HG02798 (cell line): Measurements from ENCODE around the gene TRAPPC6A.

ENCODE experiments used
- ATAC-seq: cut with Tn5 transposase; IDR thresholded peaks from one replicate; pipeline ENCODE4 v1.9.1; 2021; ENCODE audit warnings: mild to moderate bottlenecking; ENCODE audit not compliant: unreplicated experiment, poor library complexity

TRAPPC6A gene

DNA sequence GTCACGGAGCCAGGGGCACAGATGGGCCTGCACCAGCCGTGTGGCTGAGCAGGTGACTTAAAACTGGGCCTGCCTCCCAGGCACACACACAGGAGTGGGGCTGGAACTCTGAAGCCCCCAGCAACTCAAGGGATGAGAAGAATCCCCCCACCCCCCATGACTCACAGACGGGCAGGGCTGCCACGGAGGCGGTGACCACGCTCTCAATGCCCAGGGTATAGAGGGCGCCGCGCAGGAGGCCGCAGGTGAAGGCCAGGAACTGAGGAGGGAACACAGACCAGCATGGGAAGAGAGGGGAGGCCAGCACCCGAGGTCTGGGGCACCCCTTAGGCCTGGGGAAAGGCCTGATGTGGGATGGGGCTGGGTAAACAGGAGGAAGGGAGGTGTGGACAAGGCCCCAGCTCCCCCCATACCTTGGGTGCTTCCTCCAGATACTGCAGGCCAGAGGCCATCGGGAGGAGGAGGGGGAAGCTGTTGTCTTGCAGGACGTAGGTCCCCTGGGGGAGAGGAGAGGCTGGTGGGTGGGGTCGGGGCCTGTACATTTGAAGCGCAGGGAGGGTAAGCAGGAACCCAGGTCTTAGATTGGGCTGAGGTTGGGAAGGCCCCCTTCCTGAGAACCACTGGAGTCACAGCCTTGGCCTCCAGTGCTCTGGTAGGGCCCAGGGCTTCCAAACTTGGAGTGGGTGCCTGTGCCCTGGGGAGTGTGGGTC lies 14.1 kb downstream of the TRAPPC6A start:
- no peak for ATAC-seq

DNA sequence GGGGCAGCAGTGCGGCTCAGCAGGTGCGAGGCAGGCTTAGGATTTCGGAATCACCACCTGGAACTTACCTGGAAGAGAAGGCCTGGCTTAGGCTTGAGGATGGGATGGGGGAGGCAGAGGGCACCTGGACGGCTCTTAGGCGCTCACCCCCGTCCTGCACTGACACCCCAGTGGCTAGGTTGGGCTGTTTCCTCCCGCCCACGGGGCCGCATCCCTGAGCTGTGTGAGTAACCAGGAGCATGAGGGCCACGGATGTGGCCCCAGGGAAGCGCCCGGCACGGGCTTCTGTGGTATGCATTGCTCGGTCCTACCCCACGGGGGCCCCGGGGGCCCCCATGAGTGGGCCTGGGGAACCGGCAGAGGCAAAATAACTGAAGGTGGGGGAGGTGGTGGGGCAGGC lies 14.9 kb downstream of the TRAPPC6A start:
- ATAC-seq = no peak

DNA sequence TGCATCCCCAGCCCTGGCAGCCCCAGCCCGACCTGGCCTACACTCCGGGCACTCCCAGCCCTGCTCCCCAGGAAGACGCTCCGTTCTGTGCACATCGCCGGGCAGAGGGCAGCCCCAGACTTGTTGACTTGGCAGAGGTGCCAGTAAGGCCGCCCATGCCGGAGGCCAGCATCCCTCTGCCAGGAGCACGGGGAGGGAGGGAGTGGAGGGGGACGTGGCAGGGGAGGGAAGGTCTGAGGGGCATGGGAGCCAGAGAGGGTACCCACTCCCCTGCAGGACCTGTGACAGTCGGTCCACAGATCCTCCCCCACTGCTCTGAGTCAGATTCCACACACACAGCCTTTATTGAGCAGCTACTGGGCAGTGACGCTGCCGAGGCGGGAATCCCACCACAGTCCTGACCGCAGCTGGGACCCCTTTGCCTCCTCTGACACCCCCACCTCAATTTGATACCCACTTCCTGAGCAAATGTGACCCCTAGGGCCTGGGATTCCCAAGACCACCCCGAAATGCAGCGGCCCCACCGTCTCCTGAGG lies 15.4 kb downstream of the TRAPPC6A start:
- no peak for ATAC-seq

DNA sequence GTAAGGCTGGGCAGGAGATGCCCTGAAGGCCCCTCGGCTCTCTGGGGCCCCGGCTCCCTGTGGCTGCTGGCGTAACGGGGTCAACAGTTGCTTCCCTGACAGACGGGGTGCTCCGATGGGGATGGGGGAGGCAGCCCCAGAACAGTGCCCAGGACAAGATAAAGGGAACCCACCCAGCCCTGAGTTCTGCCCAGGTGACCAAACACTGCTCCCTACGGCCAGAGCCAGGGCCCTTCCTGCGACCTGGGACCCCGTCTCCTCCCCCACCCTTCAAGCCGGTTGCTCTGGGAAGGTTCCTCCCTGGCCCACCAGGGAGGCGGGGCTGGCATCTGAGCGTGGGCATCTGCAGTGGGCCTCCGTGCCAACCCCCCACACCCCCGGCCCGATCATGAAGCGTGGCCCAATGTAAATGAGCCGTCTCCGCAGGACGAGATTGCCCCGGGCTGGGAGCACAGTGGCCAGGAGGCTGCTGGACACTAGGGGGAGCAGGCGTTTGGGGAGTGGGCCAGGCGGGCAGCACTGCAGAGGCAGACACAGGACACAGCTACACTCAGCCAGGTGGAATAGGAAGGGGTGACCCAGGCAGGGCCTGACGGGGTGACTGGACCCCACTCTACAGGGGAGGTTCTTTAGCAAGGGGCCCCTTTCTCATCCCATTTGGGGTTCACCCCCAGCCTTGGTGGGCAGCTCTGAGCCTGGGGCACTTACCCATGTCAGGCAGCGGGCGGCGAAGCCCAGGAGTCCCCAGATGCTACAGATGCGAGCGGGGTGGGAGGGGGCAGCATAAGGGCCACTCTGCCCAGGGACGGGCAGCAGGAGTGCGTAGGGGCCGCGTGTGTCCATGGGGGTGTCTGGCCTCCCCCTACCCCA lies 16.1 kb downstream of the TRAPPC6A start:
- no peak for ATAC-seq

DNA sequence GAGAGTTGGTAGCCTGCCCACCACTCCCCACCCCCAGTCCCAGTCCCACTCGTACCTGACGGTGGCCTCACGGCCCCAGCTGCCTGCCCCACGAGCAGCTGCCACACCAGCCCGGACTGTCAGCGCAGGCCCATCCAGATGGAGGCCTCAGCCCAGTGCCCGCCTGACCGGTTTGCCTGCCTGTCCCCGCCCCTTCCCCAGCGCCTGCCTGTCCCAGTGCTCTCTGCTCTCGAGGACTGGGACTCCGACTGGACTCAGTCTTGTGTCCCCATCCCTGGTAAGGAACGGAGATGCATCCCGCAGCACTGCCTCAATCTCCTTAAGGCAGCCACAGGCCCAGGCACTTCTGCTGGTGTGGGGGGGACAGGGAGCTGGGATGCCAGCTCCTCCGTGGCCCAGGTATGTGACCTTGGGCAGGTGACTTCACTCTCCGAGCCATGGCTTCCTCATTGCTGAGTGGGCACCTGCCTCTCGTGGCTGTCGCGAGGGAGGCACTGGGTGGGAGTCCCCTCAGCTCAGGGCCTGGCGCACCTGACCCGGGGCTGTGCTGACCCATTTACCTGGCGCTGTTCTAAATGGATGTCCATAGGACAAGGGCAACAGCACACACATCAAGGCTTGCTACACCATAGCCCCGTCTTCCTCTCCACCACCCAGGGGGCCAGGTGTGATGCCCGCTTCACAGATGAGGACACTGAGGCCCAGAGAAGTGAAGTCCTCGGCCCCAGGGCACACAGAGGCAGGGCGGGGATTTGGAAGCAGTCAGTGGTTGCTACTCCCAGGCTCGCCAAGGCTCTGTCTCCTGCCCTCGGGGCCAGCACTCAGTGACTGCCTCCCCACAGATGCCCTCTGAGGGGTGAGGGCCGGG lies 16.9 kb downstream of the TRAPPC6A start, which contains the start of gene NKPD1:
TSS of gene NKPD1 (minus strand) at position 113 of the 868 bp plus-strand sequence. CDS start 832 bp downstream, outside the sequence.
- ATAC-seq = no peak

DNA sequence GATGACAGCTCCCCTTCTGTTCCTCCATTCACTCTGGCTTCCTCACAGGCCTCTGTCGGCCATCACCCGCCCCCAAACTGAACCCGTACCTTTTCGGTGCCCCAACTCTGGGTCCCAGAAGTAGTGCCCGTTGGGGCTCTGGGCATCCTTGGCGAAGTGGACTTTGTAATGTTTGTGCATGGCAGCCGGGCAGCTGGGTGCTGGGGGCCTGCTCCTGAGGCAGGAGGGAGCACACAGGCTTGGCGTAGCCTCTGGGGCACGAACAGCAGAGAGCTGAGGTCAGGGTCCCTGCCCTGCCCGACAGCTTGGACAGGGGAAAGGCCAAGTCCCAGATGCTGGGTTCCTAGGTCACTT lies 18.1 kb downstream of the TRAPPC6A start:
- ATAC-seq = no peak

DNA sequence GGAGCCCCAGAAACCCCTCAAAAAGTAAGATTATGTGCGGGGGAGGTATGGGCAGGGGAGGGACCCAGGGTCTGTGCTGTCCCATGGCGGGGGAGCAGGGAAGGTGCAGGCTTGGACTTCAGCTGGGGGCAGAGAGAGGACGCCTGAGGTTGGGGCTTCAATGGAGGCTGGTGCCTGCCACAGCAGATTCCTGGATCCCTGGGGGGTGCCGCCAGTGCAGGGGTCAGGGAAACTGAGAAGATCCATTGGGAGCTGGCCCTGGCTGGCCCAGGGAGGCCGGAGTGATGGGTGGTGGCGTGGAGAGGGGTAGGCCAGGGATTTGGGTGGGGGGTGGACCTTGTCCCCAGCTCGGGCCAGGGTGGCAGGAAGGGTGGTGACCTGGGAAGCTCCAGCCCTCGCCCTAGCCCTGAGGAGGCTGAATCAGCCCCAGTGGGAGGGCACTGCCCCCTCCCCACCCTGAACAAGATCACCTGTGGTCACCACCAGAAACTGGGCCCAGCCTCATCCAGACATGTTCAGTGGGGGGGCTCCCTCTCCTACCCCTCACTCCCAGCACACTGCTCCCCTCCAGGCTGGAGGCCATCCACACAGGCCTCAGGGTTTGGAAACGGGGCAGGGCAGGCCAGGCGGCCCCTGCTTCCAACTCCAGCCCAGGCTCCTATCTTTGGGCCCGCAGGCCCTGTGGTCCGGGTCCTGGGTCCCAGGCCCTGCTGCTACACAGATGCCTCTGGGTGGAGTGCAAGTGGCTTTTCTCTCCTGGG lies 18.6 kb downstream of the TRAPPC6A start:
- no peak for ATAC-seq

DNA sequence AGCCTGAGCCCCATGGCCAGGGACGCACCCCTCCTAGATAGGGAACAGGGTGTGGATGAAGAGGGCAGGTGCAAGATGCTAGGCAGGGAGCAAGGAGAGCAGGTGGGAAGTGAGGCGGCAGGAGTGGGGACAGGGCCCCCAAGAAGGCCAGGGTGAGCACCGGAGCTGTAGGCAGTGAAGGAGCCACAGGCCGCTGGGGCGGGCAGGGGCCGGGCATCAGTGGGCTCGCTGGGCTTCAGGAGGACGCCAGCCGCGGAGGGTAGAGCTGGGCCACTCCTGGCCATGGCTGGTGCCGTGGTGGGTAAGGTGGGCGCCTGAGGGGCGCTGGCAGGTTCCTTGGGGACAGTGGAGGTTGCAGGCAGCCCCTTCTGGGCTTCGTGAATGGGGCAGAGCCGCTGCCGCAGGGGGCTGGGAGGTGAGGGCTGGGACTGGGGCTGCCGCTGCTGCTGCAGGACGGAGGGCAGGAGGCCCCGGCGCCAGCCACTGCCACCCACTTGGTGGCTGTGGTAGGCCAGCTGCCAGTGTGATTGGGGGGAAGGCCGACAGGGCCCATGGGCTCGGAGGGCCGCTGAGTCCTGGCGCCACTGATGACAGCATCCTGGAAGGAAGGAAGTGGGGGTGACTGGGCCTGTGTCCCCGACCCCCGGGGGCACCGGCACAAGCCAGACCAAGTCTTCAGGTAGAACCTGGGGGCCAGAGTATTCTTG lies 19.4 kb downstream of the TRAPPC6A start:
- no peak for ATAC-seq

DNA sequence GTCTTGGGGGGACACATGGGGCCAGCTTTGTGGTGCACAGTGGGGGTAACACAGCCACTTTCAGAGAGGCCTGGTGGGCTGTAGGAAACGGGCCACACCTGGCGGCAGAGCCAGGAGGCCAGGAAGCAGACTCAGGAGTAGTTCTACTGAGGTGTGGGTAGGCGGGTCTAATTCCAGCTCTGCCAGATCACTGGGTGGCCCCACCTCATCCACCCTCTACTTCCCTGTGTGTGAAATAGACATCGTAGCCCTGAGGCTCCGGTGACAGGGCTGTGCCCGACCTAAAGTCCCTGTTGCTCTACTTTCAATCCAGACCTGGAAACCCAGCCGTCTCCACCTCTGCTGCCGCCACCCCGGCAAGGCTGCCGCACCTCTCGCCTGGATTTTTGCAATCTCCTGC lies 21.3 kb downstream of the TRAPPC6A start:
- ATAC-seq = no peak

DNA sequence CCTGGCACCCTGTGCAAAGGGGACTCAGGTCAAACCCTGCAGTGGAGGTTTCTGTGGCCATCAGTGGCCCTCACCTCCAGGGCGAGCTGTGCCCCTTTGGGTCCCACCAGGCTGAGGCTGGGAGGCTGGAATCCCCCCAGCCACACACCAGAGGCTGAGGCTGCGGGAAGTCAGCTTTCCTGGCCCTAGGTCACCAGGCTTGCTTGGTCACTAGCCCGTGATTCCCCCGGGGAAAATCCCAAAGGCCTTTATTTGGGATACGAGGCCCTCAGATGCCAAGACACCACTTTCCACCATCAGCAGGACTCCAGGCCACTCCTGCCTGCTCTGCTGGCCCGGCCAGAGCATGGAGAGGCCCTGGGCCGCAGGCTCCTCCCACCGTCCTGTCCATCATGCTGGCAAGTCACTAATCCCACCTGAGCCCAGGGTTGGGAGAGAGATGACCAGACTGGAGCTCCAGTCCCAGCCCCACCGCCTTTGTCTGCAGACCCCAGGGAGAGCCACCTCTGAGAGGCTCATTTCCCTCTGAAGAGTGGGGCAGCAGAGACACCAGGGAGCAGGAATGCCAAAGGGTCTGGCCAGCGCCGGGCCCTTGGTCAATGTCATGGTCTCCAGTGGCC lies 21.9 kb downstream of the TRAPPC6A start:
- no peak for ATAC-seq

DNA sequence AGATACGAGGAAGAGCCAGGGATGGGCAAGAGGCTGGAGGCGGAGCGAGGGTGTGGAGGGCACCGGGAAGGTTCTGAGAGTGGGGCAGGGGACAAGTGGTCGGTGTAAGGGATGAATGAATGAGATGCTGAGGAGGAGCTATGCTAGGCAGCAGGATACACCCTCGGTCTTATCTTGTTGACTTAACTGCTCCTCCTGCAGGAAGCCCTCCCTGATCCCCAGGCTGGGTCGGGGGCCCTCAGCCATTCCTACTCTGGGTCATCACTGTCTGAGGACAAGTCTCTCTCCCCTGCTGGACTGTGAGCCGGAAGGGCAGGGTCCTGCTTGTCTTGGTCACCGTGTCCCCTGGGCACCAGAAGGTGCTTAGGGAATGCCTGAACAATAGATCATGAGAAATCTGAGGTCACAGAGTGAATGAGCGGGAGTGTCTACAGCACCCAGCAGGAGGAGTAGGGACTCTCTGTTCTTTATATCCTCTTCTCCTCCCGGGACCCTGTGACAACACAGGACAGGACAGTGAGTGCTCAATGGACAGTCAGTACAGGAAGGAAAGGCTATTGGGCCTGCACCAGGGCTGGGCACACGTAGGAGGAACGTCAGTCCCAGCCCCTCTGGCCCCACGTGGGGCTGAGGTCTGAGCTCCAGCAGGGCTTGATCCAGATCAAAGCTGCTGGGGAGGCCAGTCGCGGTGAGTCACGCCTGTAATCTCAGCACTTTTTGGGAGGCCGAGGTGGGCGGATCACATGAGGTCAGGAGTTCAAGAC lies 23.8 kb downstream of the TRAPPC6A start:
- ATAC-seq = no peak

DNA sequence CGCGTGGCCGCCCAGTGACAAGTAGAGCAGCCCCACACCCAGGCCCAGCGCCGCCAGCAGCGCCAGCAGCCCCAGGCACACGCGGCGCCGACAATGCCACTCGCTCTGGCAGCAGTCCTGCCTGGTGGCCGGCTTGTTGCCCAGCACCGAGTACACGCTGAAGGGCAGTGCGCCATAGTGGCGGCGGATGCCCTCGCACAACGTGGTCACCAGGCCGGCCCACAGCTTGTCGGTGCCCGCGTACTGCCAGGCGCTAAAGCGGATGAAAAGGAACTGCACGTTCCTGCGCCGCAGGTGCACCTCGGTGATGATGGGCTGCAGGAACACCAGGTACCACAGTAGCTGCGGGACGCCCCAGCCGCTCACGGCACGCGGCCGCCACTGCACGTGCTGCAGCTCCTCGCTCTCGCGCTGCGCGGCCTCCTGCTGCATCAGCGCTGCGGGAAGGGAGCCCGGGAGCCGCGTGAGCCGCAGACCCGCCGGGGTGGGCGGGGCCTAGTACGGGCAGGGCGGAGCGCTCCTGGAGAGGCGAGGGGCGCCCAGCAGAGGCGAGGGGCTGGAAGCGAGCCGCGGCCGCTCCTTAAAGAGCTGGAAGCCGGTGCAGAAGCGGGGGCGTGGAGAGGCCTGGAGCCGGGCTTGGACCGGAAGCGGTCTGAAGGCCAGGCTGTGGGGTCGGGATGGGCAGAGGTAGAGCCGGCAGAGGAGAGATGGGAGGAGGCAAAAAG lies 24.5 kb downstream of the TRAPPC6A start:
- no peak for ATAC-seq

DNA sequence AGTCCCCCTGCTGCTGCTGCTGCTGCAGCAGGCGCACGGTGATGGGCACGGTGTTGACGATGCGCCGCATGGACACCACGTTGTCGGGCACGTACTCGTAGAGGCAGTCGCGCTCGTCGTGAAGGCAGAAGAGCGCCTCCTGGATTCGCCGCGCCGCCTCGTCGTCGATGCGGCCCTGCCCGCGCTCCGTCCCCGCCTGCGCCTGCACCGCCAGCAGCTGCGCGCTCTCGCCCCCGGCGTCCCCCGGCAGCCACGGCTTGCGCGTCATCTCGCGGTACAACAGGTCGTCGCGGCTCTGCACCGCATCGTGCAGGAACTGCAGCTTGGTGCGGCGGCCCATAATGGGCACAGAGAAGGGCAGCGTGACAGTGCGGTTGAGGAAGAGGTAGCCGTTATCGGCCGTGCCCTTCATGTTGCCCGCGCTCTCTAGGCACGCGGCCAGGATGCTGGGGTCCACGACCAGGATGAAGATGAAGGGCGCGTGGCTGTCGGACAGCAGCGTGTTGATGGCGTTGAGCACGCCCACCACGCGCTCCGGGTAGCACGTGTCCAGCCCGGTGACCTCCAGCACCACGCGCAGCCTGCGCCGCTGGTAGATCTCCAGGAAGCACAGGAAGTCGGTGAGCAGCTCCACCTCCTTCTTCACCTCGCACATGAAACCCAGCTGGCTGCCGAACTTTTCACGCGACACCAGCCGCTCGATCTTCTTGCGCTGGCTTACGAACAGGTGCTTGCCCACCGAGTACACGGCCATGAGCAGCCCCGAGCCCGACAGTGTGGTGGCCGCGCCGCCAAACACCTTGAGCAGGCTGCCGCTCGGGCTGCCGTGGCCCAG lies 25.3 kb downstream of the TRAPPC6A start:
- ATAC-seq = no peak

DNA sequence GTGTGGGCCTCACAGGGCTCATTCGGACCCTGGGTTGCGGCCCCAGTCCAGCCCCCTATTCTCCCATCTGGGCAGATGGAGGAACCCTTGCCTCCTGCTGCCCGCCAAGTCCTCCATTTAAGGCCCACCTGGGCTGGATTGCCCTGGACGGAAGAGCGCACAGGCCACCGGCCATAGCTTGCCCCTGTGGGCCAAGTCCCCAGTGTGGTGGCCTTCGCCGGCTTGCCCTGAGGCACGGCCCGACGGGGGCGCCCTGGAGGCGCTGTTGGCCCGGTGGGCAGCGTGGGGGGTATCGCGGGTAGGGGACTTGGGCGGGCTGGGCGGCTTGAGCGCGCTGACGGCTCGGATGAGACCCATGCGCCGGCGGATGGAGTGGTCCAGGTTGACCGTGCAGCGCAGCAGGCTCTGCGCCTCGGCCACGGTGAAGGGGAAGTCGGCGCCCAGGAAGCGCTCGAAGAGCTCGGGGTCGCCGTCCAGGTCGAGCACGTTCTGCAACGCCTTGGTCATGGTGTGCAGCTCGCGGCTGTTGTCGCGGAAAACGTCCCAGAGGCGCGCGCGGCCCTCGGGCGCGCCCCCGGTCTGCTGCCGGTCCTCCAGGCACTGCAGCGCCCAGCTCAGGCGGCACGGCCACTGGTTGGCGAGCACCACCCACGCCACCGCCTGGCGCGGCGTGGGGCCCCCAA lies 26.1 kb downstream of the TRAPPC6A start:
- ATAC-seq = no peak

DNA sequence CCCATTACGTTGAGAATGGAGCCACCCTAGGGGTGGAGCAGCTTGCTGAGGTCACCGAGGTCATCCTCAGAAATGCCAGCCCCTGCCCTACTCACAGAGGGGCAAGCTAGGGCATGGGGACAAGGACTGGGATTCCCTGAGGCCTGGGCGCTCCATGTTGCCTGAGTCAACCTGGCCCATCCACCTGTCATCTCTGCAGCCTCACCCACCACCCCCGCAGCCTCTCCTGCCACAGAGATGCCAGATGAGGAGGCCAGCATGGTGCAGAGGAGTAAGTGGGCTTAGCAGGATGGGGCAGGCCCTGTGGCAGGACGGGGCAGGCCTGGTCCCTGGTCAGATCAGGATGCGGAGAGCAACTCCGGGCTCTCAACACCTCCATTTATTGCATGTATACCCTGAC lies 26.7 kb downstream of the TRAPPC6A start:
- no peak for ATAC-seq

DNA sequence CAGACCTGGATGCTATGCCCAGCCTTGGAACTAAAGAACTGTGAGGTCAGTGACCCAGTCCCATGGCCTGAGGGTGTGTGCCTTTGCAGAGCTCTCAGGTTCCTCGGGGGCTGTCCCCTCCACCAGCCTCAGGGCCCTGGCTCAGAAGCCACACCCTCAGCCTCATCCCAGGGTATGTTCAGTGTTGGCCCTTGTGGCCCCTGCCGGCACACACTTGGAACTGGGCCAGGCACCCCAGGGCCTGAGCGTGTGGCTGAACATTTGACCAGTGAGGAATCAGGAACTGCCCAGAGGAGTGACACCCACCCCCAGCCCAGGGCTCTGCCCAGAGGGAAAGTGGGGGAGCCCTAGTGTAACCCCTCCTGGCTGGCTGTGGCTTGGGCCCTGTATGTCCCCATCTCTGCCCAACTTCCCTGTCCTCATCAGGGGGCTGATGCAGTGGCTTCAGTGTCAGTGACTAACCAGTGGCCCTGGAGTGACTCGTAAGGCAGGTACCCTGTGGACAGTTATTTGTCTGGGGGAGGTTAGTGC lies 27.2 kb downstream of the TRAPPC6A start:
- ATAC-seq = no peak
